CD8-positive, alpha-beta memory T cell (primary cell): Measurements from ENCODE around the gene PSME2. TPM values are rescaled to one million over a fixed set of nuclear protein-coding genes. Genes with fewer than 3 reads are reported as not detected.
A peak's percentile ranks its signal among the peaks of the same experiment; 100 is the strongest.

Source experiments
- CTCF ChIA-PET: fragments of 350-600 bp; sonication (Branson Sonifier 250); formaldehyde crosslinking; loops from one replicate; lab custom pipeline; 2021; ENCODE audit warnings: antibody characterized with exemption; lab: Charles Lee
- POLR2A ChIA-PET: fragments of 350-600 bp; sonication (Branson Sonifier 250); formaldehyde crosslinking; loops from one replicate; lab custom pipeline; 2021; ENCODE audit warnings: antibody characterized with exemption; lab: Charles Lee
- DNase-seq, 5 donors: peaks; one replicate each; pipeline versions ENCODE4 v3.0.0 to v3.0.0-alpha.2; 2020 to 2022; ENCODE audit warnings: mixed read lengths in 1 of 5
- H3K27ac ChIP-seq: one replicate; pipeline ENCODE4 v1.7.0; 2013; ENCODE audit warnings: low read depth, mild to moderate bottlenecking, low read length, moderate library complexity
- H3K27me3 ChIP-seq: 2 replicates; pipeline ENCODE4 v1.7.0; 2013; ENCODE audit warnings: low read length, mild to moderate bottlenecking; ENCODE audit not compliant: insufficient read depth, poor library complexity, severe bottlenecking
- H3K36me3 ChIP-seq: 2 replicates; pipeline ENCODE4 v1.7.0; 2013; ENCODE audit warnings: mild to moderate bottlenecking, low read length, moderate library complexity; ENCODE audit not compliant: insufficient read depth
- H3K4me1 ChIP-seq: 2 replicates; pipeline ENCODE4 v1.7.0; 2013; ENCODE audit warnings: mild to moderate bottlenecking, low read length, moderate library complexity; ENCODE audit not compliant: insufficient read depth
- H3K4me3 ChIP-seq: 2 replicates; pipeline ENCODE4 v1.7.0; 2013; ENCODE audit warnings: mild to moderate bottlenecking, low read length
- H3K9me3 ChIP-seq: 2 replicates; pipeline ENCODE4 v1.7.0; 2013; ENCODE audit warnings: mild to moderate bottlenecking, low read length
- H3K27ac Mint-ChIP-seq, 8 donors: one replicate each; pipeline ENCODE4 v1.8.0; 2020 to 2021; ENCODE audit warnings: mixed read lengths in 8 of 8, mild to moderate bottlenecking in 6 of 8, inconsistent platforms in 3 of 8, moderate library complexity in 3 of 8
- H3K27me3 Mint-ChIP-seq, 2 donors: one replicate each; pipeline ENCODE4 v1.8.0; 2020 to 2021; ENCODE audit warnings: mixed read lengths in 2 of 2, mild to moderate bottlenecking in 1 of 2, moderate library complexity in 1 of 2
- H3K36me3 Mint-ChIP-seq, 3 donors: one replicate each; pipeline ENCODE4 v1.8.0; 2020 to 2021; ENCODE audit warnings: mixed read lengths in 3 of 3, inconsistent platforms in 1 of 3, mild to moderate bottlenecking in 1 of 3
- H3K4me1 Mint-ChIP-seq, 3 donors: one replicate each; pipeline ENCODE4 v1.8.0; 2020 to 2021; ENCODE audit warnings: mixed read lengths in 3 of 3, inconsistent platforms in 1 of 3, mild to moderate bottlenecking in 1 of 3
- H3K4me3 Mint-ChIP-seq, 7 donors: one replicate each; pipeline ENCODE4 v1.8.0; 2020 to 2021; ENCODE audit warnings: mixed read lengths in 7 of 7, mild to moderate bottlenecking in 6 of 7, moderate library complexity in 4 of 7, inconsistent platforms in 2 of 7
- H3K9me3 Mint-ChIP-seq, 5 donors: one replicate each; pipeline ENCODE4 v1.8.0; 2020 to 2022; ENCODE audit warnings: mixed read lengths in 5 of 5, mild to moderate bottlenecking in 3 of 5, moderate library complexity in 2 of 5, inconsistent platforms in 1 of 5
- polyA plus RNA-seq: library from polyadenylated mRNA; unstranded; fragments of 300-500 nt; fragmentation: Illumina TruSeq; gene quantifications from one replicate; pipeline ENCODE4 v1.2.3, GENCODE V29; 2021
- total RNA-seq, 2 experiments: library from RNA; stranded (reverse); gene quantifications; one replicate each; pipeline ENCODE4 v1.2.3, GENCODE V29; 2021

Gene PSME2
- total and polyA plus RNA-seq, 3 experiments from 2014 or later: 368 to 534 (median 376) TPM

GRCh38 chr14:24132061-24132685 lies 14.2 kb downstream of the PSME2 start:
- peaks cover 0 to 13% (median 0%) of the 10 kb centered on the region in 3 donors for H3K36me3 Mint-ChIP-seq
- peak overlapping the region in 6 of 7 donors; percentile 21 to 77 (median 39) for H3K4me3 Mint-ChIP-seq
- H3K27me3 Mint-ChIP-seq: no peaks in the 10 kb centered on the region
- DNase-seq: peak in 1 of 5 donors; percentile 52
- Histone ChIP-seq H3K27ac (no peak overlapping the region), H3K9me3 (no peaks in the 10 kb centered on the region), H3K36me3 (no peaks in the 10 kb centered on the region), H3K27me3 (no peaks in the 10 kb centered on the region), H3K4me3 (no peak overlapping the region), H3K4me1 (peaks cover 30% of the 10 kb centered on the region)
- ChIA-PET CTCF (interaction anchor here (0.9 to 1.7 kb wide), 4 partner anchors 12 to 24 kb away, joined by 3 to 7 read pairs (median 4); partner anchors contain the start of gene NRL), POLR2A (interaction anchor here (1.1 kb wide), 1 partner anchor 16 kb away, joined by 4 read pairs; no protein-coding TSS in a partner anchor)
- peaks cover 30 to 34% (median 31%) of the 10 kb centered on the region in 3 donors for H3K4me1 Mint-ChIP-seq
- peaks cover 0 to 2% (median 0%) of the 10 kb centered on the region in 5 donors for H3K9me3 Mint-ChIP-seq
- H3K27ac Mint-ChIP-seq: peak overlapping the region in 6 of 8 donors; percentile 54 to 95 (median 73)

DNA sequence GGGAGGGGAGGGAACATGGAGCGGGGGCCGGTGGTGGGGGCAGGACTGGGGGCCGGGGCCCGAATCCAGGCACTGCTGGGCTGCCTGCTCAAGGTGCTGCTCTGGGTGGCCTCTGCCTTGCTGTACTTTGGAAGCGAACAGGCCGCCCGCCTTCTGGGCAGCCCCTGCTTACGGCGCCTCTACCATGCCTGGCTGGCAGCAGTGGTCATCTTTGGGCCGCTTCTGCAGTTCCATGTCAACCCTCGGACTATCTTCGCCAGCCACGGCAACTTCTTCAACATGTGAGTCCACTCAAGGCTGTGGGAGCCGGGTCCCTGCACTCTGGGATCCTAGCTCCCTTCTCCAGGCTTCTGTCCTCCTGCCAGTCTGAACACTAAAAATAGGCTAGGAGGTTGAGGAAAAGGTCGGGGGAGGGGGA lies 14.9 kb downstream of the PSME2 start:
- Mint-ChIP-seq H3K4me1 (peaks cover 24 to 28% (median 25%) of the 10 kb centered on the region in 3 donors), H3K27me3 (no peaks in the 10 kb centered on the region), H3K27ac (peak overlapping the region in 4 of 8 donors; percentile 47 to 95 (median 49)), H3K36me3 (peaks cover 0 to 6% (median 0%) of the 10 kb centered on the region in 3 donors), H3K4me3 (peak overlapping the region in 1 of 7 donors; percentile 21), H3K9me3 (peaks cover 0 to 2% (median 0%) of the 10 kb centered on the region in 5 donors)
- Histone ChIP-seq H3K27ac (no peak overlapping the region), H3K36me3 (no peaks in the 10 kb centered on the region), H3K9me3 (no peaks in the 10 kb centered on the region), H3K4me3 (no peak overlapping the region), H3K27me3 (no peaks in the 10 kb centered on the region), H3K4me1 (peaks cover 24% of the 10 kb centered on the region)
- ChIA-PET POLR2A (interaction anchor here (1.1 kb wide), 1 partner anchor 15 kb away, joined by 4 read pairs; no protein-coding TSS in a partner anchor), CTCF (interaction anchor here (1.6 kb wide), 1 partner anchor 16 kb away, joined by 7 read pairs; the partner anchor contains the start of gene NRL)
- no peak for DNase-seq

- peaks cover 0 to 2% (median 0%) of the 10 kb centered on the region in 5 donors for H3K9me3 Mint-ChIP-seq
- DNase-seq: no peak
- peaks cover 23 to 26% (median 23%) of the 10 kb centered on the region in 3 donors for H3K4me1 Mint-ChIP-seq
- H3K27ac ChIP-seq: no peak overlapping the region
- CTCF ChIA-PET: no interaction called here
- no peaks in the 10 kb centered on the region for H3K36me3 ChIP-seq
- H3K4me3 ChIP-seq: no peak overlapping the region
- H3K4me3 Mint-ChIP-seq: no peak overlapping the region
- H3K9me3 ChIP-seq: no peaks in the 10 kb centered on the region
- H3K27ac Mint-ChIP-seq: peak overlapping the region in 3 of 8 donors; percentile 21 to 70 (median 27)
- no peaks in the 10 kb centered on the region for H3K27me3 ChIP-seq
- H3K36me3 Mint-ChIP-seq: peaks cover 0 to 5% (median 0%) of the 10 kb centered on the region in 3 donors
- H3K4me1 ChIP-seq: peaks cover 23% of the 10 kb centered on the region
- POLR2A ChIA-PET: no interaction called here
- H3K27me3 Mint-ChIP-seq: no peaks in the 10 kb centered on the region
These were observed 15.5 kb downstream of the PSME2 start for GRCh38 chr14:24130717-24131548.

DNA sequence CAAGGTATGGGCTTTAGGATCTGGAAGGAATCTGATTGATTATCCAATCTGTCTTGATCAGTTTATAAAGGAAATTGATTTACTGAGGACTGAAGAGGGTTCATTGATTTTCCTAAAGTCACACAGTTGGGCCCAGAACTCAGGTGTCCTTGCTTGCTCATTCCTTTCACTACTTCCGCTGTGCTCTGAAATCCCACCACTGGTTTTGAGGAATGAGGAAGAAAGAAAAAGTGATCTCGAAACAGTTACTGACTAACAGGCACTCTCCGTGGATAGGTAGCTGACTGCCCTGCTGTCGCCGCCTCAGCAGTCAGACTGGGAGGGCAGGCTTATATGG lies 16.1 kb downstream of the PSME2 start, which contains the start of gene FITM1:
Gene FITM1, plus strand, starts transcription at position 280 of the 337 bp plus-strand sequence. CDS start 905 bp downstream, outside the sequence.
- Histone ChIP-seq H3K9me3 (no peaks in the 10 kb centered on the region), H3K27me3 (no peaks in the 10 kb centered on the region), H3K4me3 (no peak within 1 kb of the TSS), H3K27ac (no peak within 1 kb of the TSS), H3K4me1 (peaks cover 20% of the 10 kb centered on the region), H3K36me3 (no peaks in the 10 kb centered on the region)
- ChIA-PET POLR2A (no interaction called here), CTCF (interaction anchor here (0.6 to 1.2 kb wide), 2 partner anchors 22 to 30 kb away, joined by 3 to 6 read pairs; partner anchors contain the start of gene IRF9)
- no peaks in the 10 kb centered on the region for H3K27me3 Mint-ChIP-seq
- no peak within 1 kb of the TSS for H3K4me3 Mint-ChIP-seq
- no peak for DNase-seq
- H3K36me3 Mint-ChIP-seq: peaks cover 0 to 4% (median 0%) of the 10 kb centered on the region in 3 donors
- no peaks in the 10 kb centered on the region for H3K9me3 Mint-ChIP-seq
- H3K4me1 Mint-ChIP-seq: peaks cover 19 to 23% (median 20%) of the 10 kb centered on the region in 3 donors
- H3K27ac Mint-ChIP-seq: peak within 1 kb of the TSS in 3 of 8 donors; percentile 21 to 70 (median 27)

DNA sequence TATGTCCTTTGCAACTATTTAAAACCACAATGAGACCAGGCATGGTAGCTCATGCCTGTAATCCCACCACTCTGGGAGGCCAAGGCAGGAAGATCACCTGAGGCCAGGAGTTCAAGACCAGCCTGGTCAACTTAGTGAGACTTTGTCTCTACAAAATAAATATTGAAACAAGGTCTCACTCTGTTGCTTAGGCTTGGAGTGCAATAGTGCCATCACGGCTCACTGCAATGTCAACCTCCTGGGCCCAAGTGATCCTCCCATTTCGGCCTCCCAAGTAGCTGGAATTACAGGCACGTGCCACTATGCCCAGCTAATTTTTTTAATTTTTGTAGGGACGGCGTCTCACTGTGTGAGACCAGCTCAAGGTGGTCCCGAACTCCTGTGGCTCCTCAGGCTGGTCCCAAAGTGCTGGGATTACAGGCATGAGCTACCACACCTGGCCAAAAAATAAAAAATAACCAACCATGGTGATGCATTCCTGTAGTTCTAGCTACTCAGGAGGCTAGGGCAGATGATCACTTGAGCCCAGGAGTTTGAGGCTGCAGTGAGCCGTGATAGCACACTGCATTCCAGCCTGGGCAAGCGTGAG lies 16.9 kb downstream of the PSME2 start:
- POLR2A ChIA-PET: interaction anchor here (0.6 to 1.0 kb wide), 2 partner anchors 17 to 563 kb away, joined by 3 to 4 read pairs; partner anchors contain the start of gene PSME2
- no peak overlapping the region for H3K27ac ChIP-seq
- no peak for DNase-seq
- H3K4me1 ChIP-seq: peaks cover 16% of the 10 kb centered on the region
- no peak overlapping the region for H3K4me3 ChIP-seq
- Mint-ChIP-seq H3K9me3 (no peaks in the 10 kb centered on the region), H3K36me3 (peaks cover 0 to 9% (median 2%) of the 10 kb centered on the region in 3 donors), H3K4me1 (peaks cover 15 to 19% (median 16%) of the 10 kb centered on the region in 3 donors), H3K4me3 (no peak overlapping the region), H3K27ac (peak overlapping the region in 1 of 8 donors; percentile 33), H3K27me3 (no peaks in the 10 kb centered on the region)
- no peaks in the 10 kb centered on the region for H3K27me3 ChIP-seq
- no peaks in the 10 kb centered on the region for H3K36me3 ChIP-seq
- CTCF ChIA-PET: interaction anchor here (0.6 to 1.3 kb wide), 3 partner anchors 12 to 1557 kb away, joined by 3 to 6 read pairs (median 3); partner anchors contain the start of genes EMC9 and IRF9
- H3K9me3 ChIP-seq: no peaks in the 10 kb centered on the region

DNA sequence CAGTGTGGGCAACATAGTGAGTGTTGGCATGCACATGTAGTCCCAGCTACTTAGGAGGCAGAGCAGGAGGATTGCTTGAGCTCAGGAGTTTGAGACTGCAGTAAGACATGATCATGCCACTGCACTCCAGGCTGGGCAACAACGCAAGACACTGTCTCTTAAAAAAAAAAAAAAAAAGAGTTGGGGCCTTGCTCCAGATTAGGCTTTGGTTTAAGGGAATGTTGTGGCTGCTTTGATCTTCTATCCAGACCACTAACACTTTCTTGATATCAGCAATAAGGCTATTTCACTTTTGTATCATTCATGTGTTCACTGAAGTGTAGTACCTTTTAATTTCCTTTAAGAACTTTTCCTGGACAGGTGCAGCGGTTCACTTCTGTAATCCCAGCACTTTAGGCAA lies 18.7 kb downstream of the PSME2 start:
- POLR2A ChIA-PET: interaction anchor here (0.5 to 0.9 kb wide), 3 partner anchors 8 to 25 kb away, joined by 4 to 5 read pairs (median 4); partner anchors contain the start of gene PSME1
- H3K36me3 Mint-ChIP-seq: peaks cover 0 to 27% (median 5%) of the 10 kb centered on the region in 3 donors
- H3K27ac Mint-ChIP-seq: peak overlapping the region in 1 of 8 donors; percentile 21
- Histone ChIP-seq H3K9me3 (no peaks in the 10 kb centered on the region), H3K27me3 (no peaks in the 10 kb centered on the region), H3K27ac (no peak overlapping the region), H3K36me3 (peaks cover 14% of the 10 kb centered on the region), H3K4me3 (no peak overlapping the region), H3K4me1 (peaks cover 11% of the 10 kb centered on the region)
- H3K4me3 Mint-ChIP-seq: no peak overlapping the region
- no peaks in the 10 kb centered on the region for H3K27me3 Mint-ChIP-seq
- CTCF ChIA-PET: interaction anchor here (1.5 to 3.3 kb wide), 4 partner anchors 8 to 33 kb away, joined by 4 to 11 read pairs (median 5); partner anchors contain the start of genes IRF9 and PSME1
- H3K9me3 Mint-ChIP-seq: no peaks in the 10 kb centered on the region
- peaks cover 11 to 15% (median 11%) of the 10 kb centered on the region in 3 donors for H3K4me1 Mint-ChIP-seq
- no peak for DNase-seq

GRCh38 chr14:24126939-24127338 lies 19.5 kb downstream of the PSME2 start:
- Histone ChIP-seq H3K27me3 (no peaks in the 10 kb centered on the region), H3K27ac (no peak overlapping the region), H3K36me3 (peaks cover 17% of the 10 kb centered on the region), H3K4me3 (no peak overlapping the region), H3K4me1 (peaks cover 4% of the 10 kb centered on the region), H3K9me3 (no peaks in the 10 kb centered on the region)
- peaks cover 0 to 31% (median 5%) of the 10 kb centered on the region in 3 donors for H3K36me3 Mint-ChIP-seq
- POLR2A ChIA-PET: interaction anchor here (0.5 to 2.2 kb wide), 5 partner anchors 8 to 25 kb away, joined by 4 to 9 read pairs (median 5); partner anchors contain the start of gene PSME1
- no peaks in the 10 kb centered on the region for H3K27me3 Mint-ChIP-seq
- no peaks in the 10 kb centered on the region for H3K9me3 Mint-ChIP-seq
- no peak overlapping the region for H3K4me3 Mint-ChIP-seq
- peaks cover 4 to 7% (median 7%) of the 10 kb centered on the region in 3 donors for H3K4me1 Mint-ChIP-seq
- no peak for DNase-seq
- H3K27ac Mint-ChIP-seq: no peak overlapping the region
- CTCF ChIA-PET: interaction anchor here (1.3 to 3.3 kb wide), 4 partner anchors 9 to 34 kb away, joined by 4 to 11 read pairs (median 5); partner anchors contain the start of genes IRF9 and PSME1
